MM.1S (cell line): Measurements from ENCODE around the gene UST.

Experiments
- DNase-seq: peaks from one replicate; pipeline ENCODE4 v3.0.0-alpha.2; 2015
- H2AFZ ChIP-seq: fragments of 300-600 bp; sonication (generic); 2 replicates; pipeline ENCODE4 v1.6.0; 2016; ENCODE audit warnings: antibody characterized with exemption, low read length
- H3F3A ChIP-seq: fragments of 300-600 bp; sonication (generic); 2 replicates; pipeline ENCODE4 v1.6.1; 2016; ENCODE audit warnings: mild to moderate bottlenecking, antibody characterized with exemption, low read length, moderate library complexity, mixed read lengths; ENCODE audit not compliant: insufficient read depth
- H3K27ac ChIP-seq: fragments of 300-600 bp; sonication (generic); 2 replicates; pipeline ENCODE4 v1.5.1; 2016; ENCODE audit warnings: mild to moderate bottlenecking, low read length
- H3K27me3 ChIP-seq: fragments of 300-600 bp; sonication (generic); replicated peaks from 2 replicates; pipeline ENCODE4 v1.6.0; 2016; ENCODE audit warnings: low read length; ENCODE audit not compliant: insufficient read depth
- H3K36me3 ChIP-seq: fragments of 300-600 bp; sonication (generic); replicated peaks from 2 replicates; pipeline ENCODE4 v1.6.1; 2016; ENCODE audit warnings: mild to moderate bottlenecking, low read length, mixed read lengths; ENCODE audit not compliant: insufficient read depth
- H3K4me1 ChIP-seq: fragments of 300-600 bp; sonication (generic); 2 replicates; pipeline ENCODE4 v1.6.1; 2016; ENCODE audit warnings: low read length, mixed read lengths
- H3K4me2 ChIP-seq: fragments of 300-600 bp; sonication (generic); 2 replicates; pipeline ENCODE4 v1.6.0; 2016; ENCODE audit warnings: low read depth, low read length
- H3K4me3 ChIP-seq: fragments of 300-600 bp; sonication (generic); 2 replicates; pipeline ENCODE4 v1.5.1; 2016; ENCODE audit warnings: low read length, mixed read lengths
- H3K79me2 ChIP-seq: fragments of 300-600 bp; sonication (generic); 2 replicates; pipeline ENCODE4 v1.6.1; 2016; ENCODE audit warnings: mixed run types, low read length, mixed read lengths
- H3K9ac ChIP-seq: fragments of 300-600 bp; sonication (generic); 2 replicates; pipeline ENCODE4 v1.6.1; 2016; ENCODE audit warnings: low read length, mixed read lengths
- H3K9me2 ChIP-seq: fragments of 300-600 bp; sonication (generic); replicated peaks from 2 replicates; pipeline ENCODE4 v1.6.1; 2016; ENCODE audit warnings: mild to moderate bottlenecking, low read length, mixed read lengths; ENCODE audit not compliant: insufficient read depth
- H3K9me3 ChIP-seq: fragments of 300-600 bp; sonication (generic); replicated peaks from 2 replicates; pipeline ENCODE4 v1.6.1; 2016; ENCODE audit warnings: mild to moderate bottlenecking, low read length, mixed read lengths; ENCODE audit not compliant: insufficient read depth
- H4K20me1 ChIP-seq: fragments of 300-600 bp; sonication (generic); 2 replicates; pipeline ENCODE4 v1.6.1; 2016; ENCODE audit warnings: mild to moderate bottlenecking, low read length, moderate library complexity, mixed read lengths; ENCODE audit not compliant: insufficient read depth
- EZH2 ChIP-seq: fragments of 300-600 bp; sonication (generic); optimal IDR thresholded peaks from 2 replicates; pipeline ENCODE3; 2017; ENCODE audit warnings: low read depth, mild to moderate bottlenecking, antibody characterized with exemption, low read length, mixed read lengths
- EZH2phosphoT487 ChIP-seq: fragments of 300-600 bp; sonication (generic); IDR thresholded peaks from 2 replicates; pipeline ENCODE4 v1.6.1; 2018; ENCODE audit warnings: antibody characterized with exemption, low read length
- TF ChIP-seq, protein P1 (sequence below): fragments of 300-600 bp; sonication (generic); IDR thresholded peaks from 2 replicates; pipeline ENCODE4 v1.5.1; 2016; ENCODE audit warnings: antibody characterized with exemption, low read length, mixed read lengths

Gene UST

DNA sequence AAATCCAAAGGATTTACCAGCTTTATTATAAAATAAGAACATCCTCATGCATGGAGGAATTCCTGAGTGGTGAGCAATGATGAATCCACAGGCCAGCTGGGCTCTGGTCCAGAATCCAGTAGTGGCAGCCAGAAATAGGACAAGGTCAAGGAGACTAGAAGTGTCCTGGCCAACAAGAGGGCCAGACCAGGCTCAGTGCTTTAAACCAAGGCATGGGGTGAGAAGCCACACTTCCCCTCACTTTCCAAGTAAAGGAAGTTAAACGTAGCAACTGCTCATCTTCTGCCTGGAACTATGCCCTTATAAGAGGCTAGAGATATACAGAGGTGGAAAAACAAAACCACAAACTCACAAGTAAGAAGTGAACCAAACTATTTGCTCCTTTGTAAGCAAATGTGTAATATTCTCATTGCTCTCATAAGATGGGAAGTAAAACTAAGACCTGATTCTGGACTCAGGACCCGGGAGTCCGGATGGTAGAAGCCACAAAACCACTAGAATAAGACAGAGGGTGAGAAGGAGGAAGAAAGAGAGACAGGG lies 253.2 kb downstream of the UST start:
- no peak for DNase-seq
- Histone ChIP-seq H3K4me1 (peaks cover 5% of the 10 kb centered on the region; the same call in 1 of the 2 replicates), H2AFZ (no peak overlapping the region), H3F3A (no peaks in the 10 kb centered on the region; the same call in 1 of the 2 replicates), H3K79me2 (no peaks in the 10 kb centered on the region), H3K27ac (no peak overlapping the region), H3K9ac (no peak overlapping the region), H4K20me1 (no peaks in the 10 kb centered on the region), H3K4me3 (no peak overlapping the region), H3K9me3 (no peaks in the 10 kb centered on the region), H3K4me2 (no peak overlapping the region), H3K27me3 (peaks cover 61% of the 10 kb centered on the region), H3K36me3 (no peaks in the 10 kb centered on the region), H3K9me2 (no peaks in the 10 kb centered on the region)
- TF ChIP-seq, protein P1, sequence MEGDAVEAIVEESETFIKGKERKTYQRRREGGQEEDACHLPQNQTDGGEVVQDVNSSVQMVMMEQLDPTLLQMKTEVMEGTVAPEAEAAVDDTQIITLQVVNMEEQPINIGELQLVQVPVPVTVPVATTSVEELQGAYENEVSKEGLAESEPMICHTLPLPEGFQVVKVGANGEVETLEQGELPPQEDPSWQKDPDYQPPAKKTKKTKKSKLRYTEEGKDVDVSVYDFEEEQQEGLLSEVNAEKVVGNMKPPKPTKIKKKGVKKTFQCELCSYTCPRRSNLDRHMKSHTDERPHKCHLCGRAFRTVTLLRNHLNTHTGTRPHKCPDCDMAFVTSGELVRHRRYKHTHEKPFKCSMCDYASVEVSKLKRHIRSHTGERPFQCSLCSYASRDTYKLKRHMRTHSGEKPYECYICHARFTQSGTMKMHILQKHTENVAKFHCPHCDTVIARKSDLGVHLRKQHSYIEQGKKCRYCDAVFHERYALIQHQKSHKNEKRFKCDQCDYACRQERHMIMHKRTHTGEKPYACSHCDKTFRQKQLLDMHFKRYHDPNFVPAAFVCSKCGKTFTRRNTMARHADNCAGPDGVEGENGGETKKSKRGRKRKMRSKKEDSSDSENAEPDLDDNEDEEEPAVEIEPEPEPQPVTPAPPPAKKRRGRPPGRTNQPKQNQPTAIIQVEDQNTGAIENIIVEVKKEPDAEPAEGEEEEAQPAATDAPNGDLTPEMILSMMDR, result no peak
- TF ChIP-seq EZH2phosphoT487, result no peak
- TF ChIP-seq EZH2, result no peak

DNA sequence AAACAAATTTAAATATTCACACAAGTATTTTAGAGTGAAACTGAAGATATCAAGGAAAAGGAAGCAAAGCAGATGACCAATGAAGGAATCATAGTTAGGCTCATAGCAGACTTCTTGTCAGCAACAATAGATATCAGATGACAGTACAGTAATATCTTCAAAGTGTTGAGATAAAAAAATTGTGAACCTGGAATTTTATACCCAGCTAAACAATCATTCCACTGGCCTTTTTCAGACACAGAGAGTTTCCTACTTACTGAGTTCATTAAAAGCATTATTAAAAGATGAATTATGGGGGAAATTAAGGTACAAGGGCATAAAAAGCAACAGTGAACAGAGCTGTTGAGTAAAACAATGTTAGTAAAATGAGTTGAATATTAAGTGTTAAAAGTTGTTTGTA lies 254.6 kb downstream of the UST start:
- Histone ChIP-seq H4K20me1 (no peaks in the 10 kb centered on the region), H3K9me3 (no peaks in the 10 kb centered on the region), H3K9me2 (no peaks in the 10 kb centered on the region), H3K27me3 (peaks cover 62% of the 10 kb centered on the region), H3K79me2 (no peaks in the 10 kb centered on the region), H3K4me2 (no peak overlapping the region), H3K27ac (no peak overlapping the region), H3K4me1 (peaks cover 5% of the 10 kb centered on the region; the same call in 1 of the 2 replicates), H3K36me3 (no peaks in the 10 kb centered on the region), H3F3A (no peaks in the 10 kb centered on the region; the same call in 1 of the 2 replicates), H3K4me3 (no peak overlapping the region), H3K9ac (no peak overlapping the region), H2AFZ (no peak overlapping the region)
- DNase-seq, result no peak
- no peak for TF ChIP-seq EZH2phosphoT487
- TF ChIP-seq EZH2, result no peak
- TF ChIP-seq, protein P1, result no peak

DNA sequence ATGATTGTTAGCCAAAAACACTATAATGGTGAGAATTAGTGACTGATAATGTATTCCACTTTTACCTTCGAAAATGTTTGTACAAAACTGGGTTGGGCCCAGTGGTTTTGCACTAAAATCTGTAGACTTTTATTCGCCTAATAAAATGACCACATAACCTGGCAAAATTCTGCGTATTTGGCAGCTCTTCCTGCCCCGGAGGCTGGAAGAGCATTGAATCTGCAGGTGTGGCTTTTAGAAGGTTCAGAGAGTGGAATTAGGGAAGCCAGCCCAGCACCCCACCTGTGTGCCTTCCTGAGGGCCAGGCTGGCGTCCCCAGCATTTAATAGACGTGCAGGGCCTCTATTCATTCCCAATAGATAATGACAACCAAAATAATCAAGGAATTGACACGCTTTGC lies 256.7 kb downstream of the UST start:
- Histone ChIP-seq H3K79me2 (no peaks in the 10 kb centered on the region), H3K27ac (no peak overlapping the region), H3K4me2 (no peak overlapping the region), H3K36me3 (no peaks in the 10 kb centered on the region), H3K4me3 (no peak overlapping the region), H4K20me1 (no peaks in the 10 kb centered on the region), H2AFZ (no peak overlapping the region), H3K9me3 (no peaks in the 10 kb centered on the region), H3K9me2 (no peaks in the 10 kb centered on the region), H3K27me3 (peaks cover 52% of the 10 kb centered on the region), H3K4me1 (no peaks in the 10 kb centered on the region), H3F3A (no peaks in the 10 kb centered on the region), H3K9ac (no peak overlapping the region)
- no peak for DNase-seq
- TF ChIP-seq, protein P1, result no peak
- TF ChIP-seq EZH2 (no peak), EZH2phosphoT487 (no peak)
